Keratinocyte (primary cell): ENCODE data around the gene PRODH. TPM values are rescaled to one million over a fixed set of nuclear protein-coding genes. Genes with fewer than 3 reads are reported as not detected.
"Not testable (repeated sequence)": the region's sequence is repeated elsewhere in the genome, so short reads cannot be mapped to it uniquely, and the experiment has no call there.

Experiments
- DNase-seq: peaks from one replicate; pipeline ENCODE4 v3.0.0-alpha.2; 2011; ENCODE audit warnings: low read depth, missing footprints, low spot score
- FAIRE-seq: peaks from 2 replicates; lab custom pipeline; 2011; peaks lifted over from hg19 to GRCh38; lab: Jason Lieb, UNC
- H2AFZ ChIP-seq: 2 replicates; pipeline ENCODE4 v1.6.0; 2012; ENCODE audit warnings: low read length, control low read depth, inconsistent platforms; ENCODE audit not compliant: control insufficient read depth
- H3K27ac ChIP-seq: 2 replicates; pipeline ENCODE4 v1.5.1; 2011; ENCODE audit warnings: low read length; ENCODE audit not compliant: control insufficient read depth, insufficient read depth
- H3K27me3 ChIP-seq: 3 replicates; pipeline ENCODE4 v1.6.0; 2011; ENCODE audit warnings: low read length; ENCODE audit not compliant: control insufficient read depth, insufficient read depth; ENCODE audit errors: extremely low read depth
- H3K36me3 ChIP-seq, 2 experiments: 2 replicates in 1 of 2; 3 replicates in 1 of 2; pipeline ENCODE4 v1.5.1; 2011; ENCODE audit warnings: low read length in 2 of 2, mild to moderate bottlenecking in 1 of 2; ENCODE audit not compliant: control insufficient read depth in 2 of 2, insufficient read depth in 2 of 2; ENCODE audit errors: extremely low read depth in 1 of 2
- H3K4me1 ChIP-seq: 3 replicates; pipeline ENCODE4 v1.5.1; 2011; ENCODE audit warnings: low read length; ENCODE audit not compliant: control insufficient read depth, insufficient read depth; ENCODE audit errors: extremely low read depth
- H3K4me2 ChIP-seq: 3 replicates; pipeline ENCODE4 v1.6.0; 2011; ENCODE audit warnings: low read depth, low read length; ENCODE audit not compliant: control insufficient read depth, insufficient read depth; ENCODE audit errors: extremely low read depth
- H3K4me3 ChIP-seq, 3 experiments: fragments of 200-600 bp in 1 of 3; sonication (generic) in 1 of 3; 2 replicates in 2 of 3; 3 replicates in 1 of 3; pipeline ENCODE4 v1.5.1; 2011 to 2016; ENCODE audit warnings: low read length in 3 of 3, mild to moderate bottlenecking in 3 of 3, control low read depth in 2 of 3, inconsistent platforms in 1 of 3, low read depth in 1 of 3, mixed read lengths in 1 of 3, mixed run types in 1 of 3, moderate library complexity in 1 of 3; ENCODE audit not compliant: control insufficient read depth in 2 of 3, insufficient read depth in 2 of 3; ENCODE audit errors: extremely low read depth in 1 of 3
- H3K79me2 ChIP-seq: 2 replicates; pipeline ENCODE4 v1.6.0; 2012; ENCODE audit warnings: low read length; ENCODE audit not compliant: control insufficient read depth, insufficient read depth
- H3K9ac ChIP-seq: 3 replicates; pipeline ENCODE4 v1.6.0; 2011; ENCODE audit warnings: low read length; ENCODE audit not compliant: control insufficient read depth, insufficient read depth; ENCODE audit errors: extremely low read depth
- H3K9me1 ChIP-seq: 3 replicates; pipeline ENCODE4 v1.6.0; 2011; ENCODE audit warnings: low read length; ENCODE audit not compliant: control insufficient read depth, insufficient read depth; ENCODE audit errors: extremely low read depth
- H3K9me3 ChIP-seq: 2 replicates; pipeline ENCODE4 v1.5.1; 2012; ENCODE audit warnings: low read depth, low read length; ENCODE audit not compliant: control insufficient read depth
- H4K20me1 ChIP-seq: 3 replicates; pipeline ENCODE4 v1.6.0; 2011; ENCODE audit warnings: low read length; ENCODE audit not compliant: control insufficient read depth, insufficient read depth; ENCODE audit errors: extremely low read depth
- EZH2 ChIP-seq: IDR thresholded peaks from one replicate; pipeline ENCODE4 v1.6.1; 2012; ENCODE audit warnings: inconsistent platforms, mild to moderate bottlenecking, low read length, moderate library complexity
- dilution Hi-C: fragments of 300-500 bp; cut with MboI; formaldehyde crosslinking; loops from one replicate; pipeline ENCODE4 v1.7.0; 2020; ENCODE audit warnings: low sequenced_read_pairs; ENCODE audit not compliant: extremely low pct_ligation_motif_present
- polyA plus RNA-seq, 5 experiments: library from polyadenylated mRNA; depleted of rRNA in 3 of 5; stranded (reverse) in 3 of 5; stranded (forward) in 1 of 5; unstranded in 1 of 5; fragments of >200 nt; gene quantifications; 1 replicate in 1 of 5; 2 replicates in 3 of 5; 3 replicates in 1 of 5; pipeline versions ENCODE4 v1.2.1 to v1.2.3, GENCODE V29; 2011 to 2012; ENCODE audit warnings: missing spikeins in 2 of 5, low read depth in 1 of 5, low replicate concordance in 1 of 5
- TF ChIP-seq, protein P1 (sequence below), 3 experiments: IDR thresholded peaks in 1 of 3; conservative IDR thresholded peaks in 1 of 3; optimal IDR thresholded peaks in 1 of 3; 2 replicates in 2 of 3; 3 replicates in 1 of 3; pipeline versions ENCODE3 to v1.5.1; 2011; ENCODE audit warnings: low read length in 3 of 3, mild to moderate bottlenecking in 3 of 3, moderate library complexity in 2 of 3, control low read depth in 1 of 3, inconsistent platforms in 1 of 3; ENCODE audit not compliant: insufficient read depth in 2 of 3; ENCODE audit errors: extremely low read depth in 1 of 3

PRODH gene
- polyA plus RNA-seq, 1 donor (not counting 4 experiments of a cell fraction or from before 2014, with no cell fraction given): 12.3 TPM

DNA sequence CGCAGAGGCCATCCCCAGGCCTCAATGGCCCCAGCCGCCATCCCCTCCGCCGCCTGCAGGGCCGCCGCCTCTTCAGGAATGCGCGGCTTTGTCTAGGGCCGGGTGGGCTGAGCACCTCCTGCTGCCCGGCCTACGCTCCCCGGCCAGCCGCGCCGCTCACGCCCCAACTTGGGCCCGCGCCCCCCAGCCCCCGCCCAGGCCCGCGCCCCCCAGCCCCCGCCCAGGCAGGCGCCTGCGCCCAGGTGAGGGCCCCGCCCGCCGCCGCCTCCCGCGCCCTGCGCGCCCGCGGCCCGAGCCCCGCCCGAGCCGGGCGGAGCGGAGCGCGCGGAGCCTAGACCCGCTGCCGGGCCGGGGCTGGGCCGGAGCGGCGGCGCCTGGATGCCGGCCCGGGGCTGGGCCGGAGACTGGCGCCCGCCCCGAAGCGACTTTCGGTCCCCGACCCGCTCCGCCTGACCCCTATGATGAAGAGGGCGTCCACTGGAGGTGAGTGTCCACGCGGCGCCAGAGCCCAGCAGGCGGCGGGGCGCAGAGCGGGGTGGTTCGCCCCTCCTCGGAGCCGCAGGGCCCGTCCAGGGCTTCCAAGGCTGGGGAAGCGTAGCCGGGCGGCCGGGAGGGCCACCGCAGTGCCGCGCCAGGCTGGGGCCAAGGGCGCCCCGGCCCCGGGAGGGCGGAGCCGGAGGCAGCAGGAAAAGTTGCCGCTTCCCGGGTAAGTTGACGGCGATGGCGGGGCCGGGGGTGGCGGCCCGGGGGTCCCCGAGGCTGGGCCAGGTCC is 34.3 kb upstream of the PRODH start:
- Histone ChIP-seq H3K4me2 (peak overlapping the region; percentile 85), H3K27ac (no peak overlapping the region), H3K9ac (peak overlapping the region; percentile 47), H2AFZ (peak overlapping the region; percentile 70), H4K20me1 (no peaks in the 10 kb centered on the region), H3K9me1 (no peaks in the 10 kb centered on the region), H3K36me3 (no peaks in the 10 kb centered on the region), H3K27me3 (no peaks in the 10 kb centered on the region), H3K4me1 (no peaks in the 10 kb centered on the region), H3K79me2 (no peaks in the 10 kb centered on the region), H3K4me3 (peak overlapping the region; percentile 65 to 78 (median 66)), H3K9me3 (no peaks in the 10 kb centered on the region)
- no peak for DNase-seq
- dilution Hi-C loops: no loop called here
- FAIRE-seq: no peak
- TF ChIP-seq, protein P1, sequence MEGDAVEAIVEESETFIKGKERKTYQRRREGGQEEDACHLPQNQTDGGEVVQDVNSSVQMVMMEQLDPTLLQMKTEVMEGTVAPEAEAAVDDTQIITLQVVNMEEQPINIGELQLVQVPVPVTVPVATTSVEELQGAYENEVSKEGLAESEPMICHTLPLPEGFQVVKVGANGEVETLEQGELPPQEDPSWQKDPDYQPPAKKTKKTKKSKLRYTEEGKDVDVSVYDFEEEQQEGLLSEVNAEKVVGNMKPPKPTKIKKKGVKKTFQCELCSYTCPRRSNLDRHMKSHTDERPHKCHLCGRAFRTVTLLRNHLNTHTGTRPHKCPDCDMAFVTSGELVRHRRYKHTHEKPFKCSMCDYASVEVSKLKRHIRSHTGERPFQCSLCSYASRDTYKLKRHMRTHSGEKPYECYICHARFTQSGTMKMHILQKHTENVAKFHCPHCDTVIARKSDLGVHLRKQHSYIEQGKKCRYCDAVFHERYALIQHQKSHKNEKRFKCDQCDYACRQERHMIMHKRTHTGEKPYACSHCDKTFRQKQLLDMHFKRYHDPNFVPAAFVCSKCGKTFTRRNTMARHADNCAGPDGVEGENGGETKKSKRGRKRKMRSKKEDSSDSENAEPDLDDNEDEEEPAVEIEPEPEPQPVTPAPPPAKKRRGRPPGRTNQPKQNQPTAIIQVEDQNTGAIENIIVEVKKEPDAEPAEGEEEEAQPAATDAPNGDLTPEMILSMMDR (optimal IDR thresholded peaks at IDR 0.05 in 1 of 3, IDR thresholded peaks at IDR 0.05 in 1 of 3, conservative IDR thresholded peaks at IDR 0.05 in 1 of 3; ENCODE audit: extremely low read depth in 1 of 3, insufficient read depth in 2 of 3, low read length in 3 of 3): peak in 1 of 3 experiments; percentile 25
- TF ChIP-seq EZH2: no peak

DNA sequence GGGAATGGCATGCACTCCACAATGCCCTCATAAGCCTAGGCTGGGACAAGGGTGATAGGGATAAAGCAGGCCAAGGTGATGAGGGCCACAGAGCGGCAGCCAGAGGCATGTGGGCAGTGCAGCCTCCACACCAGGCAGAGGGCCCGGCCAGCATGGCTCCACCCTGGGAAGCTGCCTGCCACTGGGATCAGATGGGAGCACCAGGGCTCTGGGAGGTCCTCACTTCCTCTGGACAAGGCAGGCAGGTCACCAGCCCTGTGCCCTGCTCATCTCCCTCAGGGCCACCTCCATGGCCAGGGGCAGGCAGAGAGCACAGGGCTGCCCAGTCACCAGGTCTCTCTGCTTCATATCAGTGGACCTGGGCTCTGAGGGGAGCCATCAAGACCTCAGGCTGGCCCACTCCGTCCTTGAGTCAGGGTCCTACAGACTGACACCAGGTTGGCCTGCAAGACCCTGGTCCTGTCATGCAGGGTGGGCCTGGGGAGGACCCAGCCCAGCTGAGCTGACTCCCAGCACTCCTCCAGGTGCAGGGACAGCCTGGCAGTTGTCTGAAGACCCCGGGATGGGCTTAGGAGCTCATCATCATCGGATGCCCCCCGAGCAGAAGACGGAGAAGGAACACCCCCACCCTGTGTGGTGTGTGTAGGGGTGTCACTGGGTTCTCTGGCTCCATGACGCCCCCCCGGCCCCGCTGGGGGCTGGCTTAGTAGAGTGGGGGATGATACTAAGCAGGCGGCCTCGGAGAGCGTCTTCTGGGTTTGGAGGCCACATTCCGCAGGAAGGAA is 33.3 kb upstream of the PRODH start:
- H3K79me2 ChIP-seq, DNase-seq, FAIRE-seq, dilution Hi-C loops, H3K36me3 ChIP-seq, H3K9me3 ChIP-seq, H3K9me1 ChIP-seq, H3K9ac ChIP-seq, H3K4me3 ChIP-seq, H3K27ac ChIP-seq, H3K4me1 ChIP-seq, H2AFZ ChIP-seq, H4K20me1 ChIP-seq, H3K27me3 ChIP-seq, H3K4me2 ChIP-seq: not testable (repeated sequence)
